HEK293 (cell line): ENCODE data around the gene UTP4.
A peak's percentile ranks its signal among the peaks of the same experiment; 100 is the strongest.

Source experiments
- CTCF ChIA-PET: fragments of 350-600 bp; formaldehyde crosslinking; extraction: SDS; loops from one replicate; lab custom pipeline; 2021; ENCODE audit warnings: antibody characterized with exemption; lab: Yijun Ruan, JAX
- POLR2A ChIA-PET: fragments of 300-600 bp; formaldehyde crosslinking; extraction: SDS; loops from one replicate; lab custom pipeline; 2020; ENCODE audit warnings: antibody characterized with exemption, inconsistent platforms; lab: Yijun Ruan, JAX
- H3K27ac ChIP-seq: fragments of 200-500 bp; sonication (Bioruptor generic); 2 replicates; pipeline ENCODE4 v1.5.1; 2014; ENCODE audit warnings: low read depth, low read length, control low read depth, inconsistent platforms; ENCODE audit errors: extremely low read depth
- H3K36me3 ChIP-seq, 2 experiments: fragments of 200-500 bp in 1 of 2; sonication (Bioruptor generic) in 1 of 2; 1 replicate in 1 of 2; 2 replicates in 1 of 2; pipeline ENCODE4 v1.5.1; 2014 to 2017; ENCODE audit warnings: inconsistent platforms in 2 of 2, low read length in 2 of 2; ENCODE audit not compliant: control insufficient read depth in 2 of 2, insufficient read depth in 1 of 2
- H3K4me1 ChIP-seq: fragments of 200-500 bp; sonication (Bioruptor generic); 2 replicates; pipeline ENCODE4 v1.5.1; 2014; ENCODE audit warnings: mild to moderate bottlenecking, low read length, inconsistent platforms; ENCODE audit not compliant: control insufficient read depth, insufficient read depth
- H3K4me3 ChIP-seq: 2 replicates; pipeline ENCODE4 v1.5.1; 2011; ENCODE audit warnings: low read depth, mild to moderate bottlenecking, control low read depth, low read length, moderate library complexity
- H3K9me3 ChIP-seq: fragments of 200-500 bp; sonication (Bioruptor generic); 2 replicates; pipeline ENCODE4 v1.5.1; 2014; ENCODE audit warnings: low read depth, low read length, inconsistent platforms; ENCODE audit not compliant: control insufficient read depth, insufficient read depth
- GFI1B ChIP-seq: fragments of 450-650 bp; formaldehyde crosslinking; IDR thresholded peaks from 2 replicates; pipeline ENCODE4 v1.5.1; 2016; ENCODE audit warnings: missing biosample characterization, missing genetic modification characterization
- SCRT1 ChIP-seq: fragments of 450-650 bp; formaldehyde crosslinking; IDR thresholded peaks from 2 replicates; pipeline ENCODE4 v1.5.1; 2016; ENCODE audit warnings: missing biosample characterization, missing genetic modification characterization, borderline replicate concordance
- SETDB1 ChIP-seq: IDR thresholded peaks from one replicate; pipeline ENCODE4 v1.6.1; 2017; ENCODE audit warnings: mild to moderate bottlenecking, low read length, moderate library complexity, mixed read lengths; ENCODE audit not compliant: insufficient read length
- YY2 ChIP-seq: fragments of 450-650 bp; formaldehyde crosslinking; IDR thresholded peaks from 2 replicates; pipeline ENCODE4 v1.5.1; 2016; ENCODE audit warnings: missing biosample characterization, missing genetic modification characterization
- ZBTB17 ChIP-seq: fragments of 450-650 bp; formaldehyde crosslinking; IDR thresholded peaks from 2 replicates; pipeline ENCODE4 v1.5.1; 2016; ENCODE audit warnings: missing biosample characterization, missing genetic modification characterization
- ZEB2 ChIP-seq: fragments of 450-650 bp; formaldehyde crosslinking; IDR thresholded peaks from 2 replicates; pipeline ENCODE4 v1.5.1; 2016; ENCODE audit warnings: missing biosample characterization, missing genetic modification characterization
- ZFP3 ChIP-seq: fragments of 450-650 bp; formaldehyde crosslinking; IDR thresholded peaks from 2 replicates; pipeline ENCODE4 v1.5.1; 2016; ENCODE audit warnings: low read depth, missing biosample characterization, missing genetic modification characterization
- ZNF214 ChIP-seq: fragments of 450-650 bp; formaldehyde crosslinking; IDR thresholded peaks from 2 replicates; pipeline ENCODE4 v1.5.1; 2017; ENCODE audit warnings: missing biosample characterization, mild to moderate bottlenecking, missing genetic modification characterization, borderline replicate concordance
- ZNF394 ChIP-seq: fragments of 450-650 bp; formaldehyde crosslinking; IDR thresholded peaks from 2 replicates; pipeline ENCODE4 v1.5.1; 2016; ENCODE audit warnings: missing biosample characterization, missing genetic modification characterization, mild to moderate bottlenecking, moderate library complexity, borderline replicate concordance
- ZNF555 ChIP-seq: fragments of 450-650 bp; formaldehyde crosslinking; conservative IDR thresholded peaks from 2 replicates; pipeline ENCODE4 v1.5.1; 2017; ENCODE audit warnings: missing biosample characterization, mild to moderate bottlenecking, missing genetic modification characterization, inconsistent platforms
- ZNF558 ChIP-seq: fragments of 450-650 bp; formaldehyde crosslinking; IDR thresholded peaks from 2 replicates; pipeline ENCODE4 v1.5.1; 2016; ENCODE audit warnings: missing biosample characterization, missing genetic modification characterization
- ZNF629 ChIP-seq: fragments of 450-650 bp; formaldehyde crosslinking; IDR thresholded peaks from 2 replicates; pipeline ENCODE4 v1.5.1; 2017; ENCODE audit warnings: missing biosample characterization, missing genetic modification characterization
- ZNF660 ChIP-seq: fragments of 450-650 bp; IDR thresholded peaks from 2 replicates; pipeline ENCODE4 v1.5.1; 2018; ENCODE audit warnings: missing biosample characterization, mild to moderate bottlenecking, missing genetic modification characterization
- ZNF768 ChIP-seq: fragments of 450-650 bp; formaldehyde crosslinking; IDR thresholded peaks from 2 replicates; pipeline ENCODE4 v1.5.1; 2018; ENCODE audit warnings: missing biosample characterization, mild to moderate bottlenecking, missing genetic modification characterization
- ZNF777 ChIP-seq: fragments of 450-650 bp; formaldehyde crosslinking; IDR thresholded peaks from 2 replicates; pipeline ENCODE4 v1.5.1; 2017; ENCODE audit warnings: missing biosample characterization, missing genetic modification characterization, borderline replicate concordance
- ZSCAN23 ChIP-seq: fragments of 450-650 bp; formaldehyde crosslinking; IDR thresholded peaks from 2 replicates; pipeline ENCODE4 v1.5.1; 2016; ENCODE audit warnings: missing biosample characterization, missing genetic modification characterization
- TF ChIP-seq, protein P1 (sequence below): fragments of 450-650 bp; formaldehyde crosslinking; conservative IDR thresholded peaks from 2 replicates; pipeline ENCODE4 v1.5.1; 2016; ENCODE audit warnings: low read depth, missing biosample characterization, missing genetic modification characterization
- TF ChIP-seq, protein P2 (sequence below): fragments of 450-650 bp; IDR thresholded peaks from 2 replicates; pipeline ENCODE4 v1.5.1; 2018; ENCODE audit warnings: missing biosample characterization, missing genetic modification characterization
- TF ChIP-seq, protein P3 (sequence below): fragments of 450-650 bp; formaldehyde crosslinking; IDR thresholded peaks from 2 replicates; pipeline ENCODE4 v1.5.1; 2016; ENCODE audit warnings: missing biosample characterization, missing genetic modification characterization
- TF ChIP-seq, protein P4 (sequence below): fragments of 450-650 bp; formaldehyde crosslinking; optimal IDR thresholded peaks from 2 replicates; pipeline ENCODE3; 2016; ENCODE audit warnings: missing biosample characterization, mild to moderate bottlenecking, missing genetic modification characterization

UTP4 gene

DNA sequence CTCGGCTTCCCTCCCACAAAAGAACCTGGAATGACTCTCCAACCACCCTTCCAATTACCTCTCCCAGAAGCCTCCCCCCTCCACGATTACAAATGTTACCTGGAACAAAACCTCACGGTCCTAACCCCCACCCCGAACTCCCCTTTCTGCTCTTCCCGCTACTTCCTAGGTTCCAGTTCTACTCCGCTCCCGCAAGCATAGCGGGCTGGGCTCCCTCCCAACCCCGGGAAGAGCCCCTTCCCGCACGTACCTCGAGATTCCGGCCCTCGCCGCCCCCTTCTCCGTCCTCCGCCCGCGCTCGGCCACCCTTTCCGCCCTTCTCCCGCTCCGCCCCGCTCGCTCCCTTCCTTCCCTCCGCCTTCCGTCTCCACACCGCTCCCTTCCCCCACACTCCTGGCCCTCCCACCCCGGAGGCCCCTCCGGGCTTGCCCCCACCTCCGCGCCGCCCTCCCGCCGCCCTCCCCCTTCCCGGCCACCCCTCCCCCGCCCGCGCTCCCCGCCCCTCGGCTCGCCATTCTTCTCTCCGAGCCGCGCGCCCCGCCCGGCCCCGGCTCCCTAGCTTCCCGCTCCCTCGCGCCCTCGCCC, 518 bp upstream of the UTP4 start (continued):
- TF ChIP-seq, protein P1, sequence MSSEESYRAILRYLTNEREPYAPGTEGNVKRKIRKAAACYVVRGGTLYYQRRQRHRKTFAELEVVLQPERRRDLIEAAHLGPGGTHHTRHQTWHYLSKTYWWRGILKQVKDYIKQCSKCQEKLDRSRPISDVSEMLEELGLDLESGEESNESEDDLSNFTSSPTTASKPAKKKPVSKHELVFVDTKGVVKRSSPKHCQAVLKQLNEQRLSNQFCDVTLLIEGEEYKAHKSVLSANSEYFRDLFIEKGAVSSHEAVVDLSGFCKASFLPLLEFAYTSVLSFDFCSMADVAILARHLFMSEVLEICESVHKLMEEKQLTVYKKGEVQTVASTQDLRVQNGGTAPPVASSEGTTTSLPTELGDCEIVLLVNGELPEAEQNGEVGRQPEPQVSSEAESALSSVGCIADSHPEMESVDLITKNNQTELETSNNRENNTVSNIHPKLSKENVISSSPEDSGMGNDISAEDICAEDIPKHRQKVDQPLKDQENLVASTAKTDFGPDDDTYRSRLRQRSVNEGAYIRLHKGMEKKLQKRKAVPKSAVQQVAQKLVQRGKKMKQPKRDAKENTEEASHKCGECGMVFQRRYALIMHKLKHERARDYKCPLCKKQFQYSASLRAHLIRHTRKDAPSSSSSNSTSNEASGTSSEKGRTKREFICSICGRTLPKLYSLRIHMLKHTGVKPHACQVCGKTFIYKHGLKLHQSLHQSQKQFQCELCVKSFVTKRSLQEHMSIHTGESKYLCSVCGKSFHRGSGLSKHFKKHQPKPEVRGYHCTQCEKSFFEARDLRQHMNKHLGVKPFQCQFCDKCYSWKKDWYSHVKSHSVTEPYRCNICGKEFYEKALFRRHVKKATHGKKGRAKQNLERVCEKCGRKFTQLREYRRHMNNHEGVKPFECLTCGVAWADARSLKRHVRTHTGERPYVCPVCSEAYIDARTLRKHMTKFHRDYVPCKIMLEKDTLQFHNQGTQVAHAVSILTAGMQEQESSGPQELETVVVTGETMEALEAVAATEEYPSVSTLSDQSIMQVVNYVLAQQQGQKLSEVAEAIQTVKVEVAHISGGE (tag by site-specific recombination): peak; percentile 64
- TF ChIP-seq ZNF558 (tag by site-specific recombination) (no peak), ZNF768 (tag by site-specific recombination) (peak; percentile 19; the same call in 1 of the 2 replicates)
- TF ChIP-seq, all 188 proteins: peak for 63

DNA sequence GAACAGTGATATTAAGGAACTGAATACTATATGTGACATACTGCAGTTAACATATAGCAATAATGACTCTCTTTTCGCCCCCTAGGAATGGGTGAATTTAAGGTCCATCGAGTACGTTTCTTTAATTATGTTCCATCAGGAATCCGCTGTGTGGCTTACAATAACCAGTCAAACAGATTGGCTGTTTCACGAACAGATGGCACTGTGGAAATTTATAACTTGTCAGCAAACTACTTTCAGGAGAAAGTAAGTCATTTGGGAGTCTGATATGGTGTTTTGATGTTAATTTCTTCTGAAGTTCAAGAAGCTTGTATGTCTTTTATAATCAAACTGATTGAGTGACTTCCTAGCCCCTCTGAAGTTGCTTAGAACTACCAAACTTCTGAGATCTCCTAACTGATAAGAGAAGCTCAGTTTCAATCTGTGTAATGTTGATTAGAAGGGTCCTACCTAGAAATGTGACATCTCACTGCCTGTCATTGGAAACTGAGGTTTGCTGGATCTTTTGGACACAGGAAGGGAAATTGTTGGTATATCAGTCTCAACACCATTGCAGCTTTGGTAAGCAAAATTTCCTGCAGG, 1.0 kb downstream of the UTP4 start:
- CTCF ChIA-PET: interaction anchor here (0.6 to 1.9 kb wide), 3 partner anchors 10 to 156 kb away, joined by 5 to 10 read pairs (median 5); no protein-coding TSS in a partner anchor
- Histone ChIP-seq H3K4me1 (peaks cover 3% of the 10 kb centered on the region; the same call in 1 of the 2 replicates), H3K9me3 (no peaks in the 10 kb centered on the region), H3K27ac (peak overlapping the region; percentile 94; the same call in 1 of the 2 replicates), H3K4me3 (peak overlapping the region; percentile 83), H3K36me3 (peaks cover 27 to 48% of the 10 kb centered on the region in 2 experiments; a peak in 2 of 3 replicates)
- TF ChIP-seq YY2 (tag by site-specific recombination): no peak
- no peak for TF ChIP-seq ZFP3 (tag by site-specific recombination)
- POLR2A ChIA-PET: interaction anchor here (0.5 to 1.3 kb wide), 6 partner anchors 8 to 212 kb away, joined by 3 to 7 read pairs (median 3); no protein-coding TSS in a partner anchor

DNA sequence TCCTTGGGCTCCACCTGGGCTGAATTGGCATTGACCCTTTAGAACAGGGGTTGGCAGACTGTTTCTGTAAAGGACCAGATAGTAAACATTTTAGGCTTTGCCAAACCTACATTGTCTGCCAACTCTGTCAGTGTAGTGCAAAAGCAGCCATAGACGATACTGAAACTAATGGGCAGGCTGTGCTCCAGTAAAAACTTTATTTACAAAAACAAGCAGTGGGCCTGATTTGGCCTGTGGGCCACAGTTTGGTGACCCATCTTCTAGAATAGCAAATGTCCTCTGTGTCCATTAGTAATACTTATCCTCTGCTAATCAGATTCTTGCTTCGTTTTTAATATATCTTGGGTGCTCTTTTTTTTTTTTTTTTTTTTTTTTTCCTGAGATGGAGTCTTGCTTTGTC, 6.2 kb downstream of the UTP4 start:
- CTCF ChIA-PET: no interaction called here
- Histone ChIP-seq H3K27ac (no peak overlapping the region), H3K4me3 (no peak overlapping the region), H3K36me3 (peaks cover 55 to 87% of the 10 kb centered on the region in 2 experiments)
- POLR2A ChIA-PET: no interaction called here
- TF ChIP-seq ZEB2 (tag by site-specific recombination) (no peak), SETDB1 (no peak), ZSCAN23 (tag by site-specific recombination) (no peak), ZNF777 (tag by site-specific recombination) (no peak), SCRT1 (tag by site-specific recombination) (no peak), ZNF660 (tag by site-specific recombination) (no peak), ZNF214 (no peak), GFI1B (tag by site-specific recombination) (no peak), ZNF629 (no peak), ZBTB17 (tag by site-specific recombination) (no peak), ZNF555 (tag by site-specific recombination) (no peak), ZNF394 (tag by site-specific recombination) (no peak)
- TF ChIP-seq, protein P2, sequence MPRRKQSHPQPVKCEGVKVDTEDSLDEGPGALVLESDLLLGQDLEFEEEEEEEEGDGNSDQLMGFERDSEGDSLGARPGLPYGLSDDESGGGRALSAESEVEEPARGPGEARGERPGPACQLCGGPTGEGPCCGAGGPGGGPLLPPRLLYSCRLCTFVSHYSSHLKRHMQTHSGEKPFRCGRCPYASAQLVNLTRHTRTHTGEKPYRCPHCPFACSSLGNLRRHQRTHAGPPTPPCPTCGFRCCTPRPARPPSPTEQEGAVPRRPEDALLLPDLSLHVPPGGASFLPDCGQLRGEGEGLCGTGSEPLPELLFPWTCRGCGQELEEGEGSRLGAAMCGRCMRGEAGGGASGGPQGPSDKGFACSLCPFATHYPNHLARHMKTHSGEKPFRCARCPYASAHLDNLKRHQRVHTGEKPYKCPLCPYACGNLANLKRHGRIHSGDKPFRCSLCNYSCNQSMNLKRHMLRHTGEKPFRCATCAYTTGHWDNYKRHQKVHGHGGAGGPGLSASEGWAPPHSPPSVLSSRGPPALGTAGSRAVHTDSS (tag by site-specific recombination): no peak
- TF ChIP-seq, protein P3, sequence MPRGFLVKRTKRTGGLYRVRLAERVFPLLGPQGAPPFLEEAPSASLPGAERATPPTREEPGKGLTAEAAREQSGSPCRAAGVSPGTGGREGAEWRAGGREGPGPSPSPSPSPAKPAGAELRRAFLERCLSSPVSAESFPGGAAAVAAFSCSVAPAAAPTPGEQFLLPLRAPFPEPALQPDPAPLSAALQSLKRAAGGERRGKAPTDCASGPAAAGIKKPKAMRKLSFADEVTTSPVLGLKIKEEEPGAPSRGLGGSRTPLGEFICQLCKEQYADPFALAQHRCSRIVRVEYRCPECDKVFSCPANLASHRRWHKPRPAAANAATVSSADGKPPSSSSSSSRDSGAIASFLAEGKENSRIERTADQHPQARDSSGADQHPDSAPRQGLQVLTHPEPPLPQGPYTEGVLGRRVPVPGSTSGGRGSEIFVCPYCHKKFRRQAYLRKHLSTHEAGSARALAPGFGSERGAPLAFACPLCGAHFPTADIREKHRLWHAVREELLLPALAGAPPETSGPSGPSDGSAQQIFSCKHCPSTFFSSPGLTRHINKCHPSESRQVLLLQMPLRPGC (tag by site-specific recombination): no peak
- TF ChIP-seq, protein P4, sequence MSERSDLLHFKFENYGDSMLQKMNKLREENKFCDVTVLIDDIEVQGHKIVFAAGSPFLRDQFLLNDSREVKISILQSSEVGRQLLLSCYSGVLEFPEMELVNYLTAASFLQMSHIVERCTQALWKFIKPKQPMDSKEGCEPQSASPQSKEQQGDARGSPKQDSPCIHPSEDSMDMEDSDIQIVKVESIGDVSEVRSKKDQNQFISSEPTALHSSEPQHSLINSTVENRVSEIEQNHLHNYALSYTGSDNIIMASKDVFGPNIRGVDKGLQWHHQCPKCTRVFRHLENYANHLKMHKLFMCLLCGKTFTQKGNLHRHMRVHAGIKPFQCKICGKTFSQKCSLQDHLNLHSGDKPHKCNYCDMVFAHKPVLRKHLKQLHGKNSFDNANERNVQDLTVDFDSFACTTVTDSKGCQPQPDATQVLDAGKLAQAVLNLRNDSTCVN: no peak
- TF ChIP-seq, all 188 proteins: peak for 0
- Histone ChIP-seq H3K4me1 (no peaks in the 10 kb centered on the region), H3K9me3 (no peaks in the 10 kb centered on the region)
